DMS 273 (cell line): ENCODE data around the gene ZGRF1.
"Not testable (repeated sequence)": the region's sequence is repeated elsewhere in the genome, so short reads cannot be mapped to it uniquely, and the experiment has no call there.

ENCODE experiments used
- DNase-seq: peaks from one replicate; lab custom pipeline; 2025; ENCODE audit not compliant: unreplicated experiment; lab: John Stamatoyannopoulos, UW

The ZGRF1 gene

GRCh38 chr4:112642526-112642925, 5.8 kb upstream of the ZGRF1 start:
- no peak for DNase-seq

GRCh38 chr4:112637552-112637866, 800 bp upstream of the ZGRF1 start:
- peak; percentile 19 for DNase-seq

- DNase-seq: peak; percentile 46
Observed at GRCh38 chr4:112633477-112634235, 3.1 kb downstream of the ZGRF1 start.

- DNase-seq: no peak
Observed at GRCh38 chr4:112626228-112626627, 10.5 kb downstream of the ZGRF1 start.

GRCh38 chr4:112616984-112617383, 19.7 kb downstream of the ZGRF1 start:
- DNase-seq: no peak

- not testable (repeated sequence) for DNase-seq
Observed at GRCh38 chr4:112612814-112613213, 23.9 kb downstream of the ZGRF1 start.

- peak; percentile 74 for DNase-seq
Observed at GRCh38 chr4:112604589-112604988, 32.1 kb downstream of the ZGRF1 start.

GRCh38 chr4:112594993-112595392, 41.7 kb downstream of the ZGRF1 start:
- DNase-seq: no peak

GRCh38 chr4:112593438-112594133, 43.1 kb downstream of the ZGRF1 start:
- no peak for DNase-seq

- DNase-seq: no peak
Observed at GRCh38 chr4:112592717-112593116, 44.0 kb downstream of the ZGRF1 start.

- no peak for DNase-seq
Observed at GRCh38 chr4:112591593-112591992, 45.1 kb downstream of the ZGRF1 start.

- DNase-seq: no peak
Observed at GRCh38 chr4:112589206-112589605, 47.5 kb downstream of the ZGRF1 start.

GRCh38 chr4:112585977-112586736, 50.6 kb downstream of the ZGRF1 start:
- DNase-seq: no peak

- no peak for DNase-seq
Observed at GRCh38 chr4:112567536-112567935, 69.2 kb downstream of the ZGRF1 start.

- no peak for DNase-seq
Observed at GRCh38 chr4:112564706-112565270, 71.9 kb downstream of the ZGRF1 start.

GRCh38 chr4:112563431-112564200, 73.1 kb downstream of the ZGRF1 start:
- DNase-seq: peak; percentile 8

GRCh38 chr4:112562254-112562879, 74.3 kb downstream of the ZGRF1 start:
- no peak for DNase-seq

- DNase-seq: no peak
Observed at GRCh38 chr4:112560084-112560483, 76.6 kb downstream of the ZGRF1 start.

- DNase-seq: no peak
Observed at GRCh38 chr4:112559053-112559452, 77.7 kb downstream of the ZGRF1 start.

- no peak for DNase-seq
Observed at GRCh38 chr4:112557676-112558411, 78.9 kb downstream of the ZGRF1 start.
